ENCODE data around the gene KRABD2.

GRCh38 chr17:8413938-8414337 lies 37.4 kb upstream of the KRABD2 start:
- TF ChIP-seq POLR2A (IDR thresholded peaks at IDR 0.05; ENCODE audit: low read depth, low read length) (no peak), TAF1 (IDR thresholded peaks at IDR 0.05; ENCODE audit: low read depth, low read length) (no peak)

All from GM12891 (cell line).